Endothelial cell of umbilical vein (primary cell): ENCODE measurements around the gene IQCE. TPM values are rescaled to one million over a fixed set of nuclear protein-coding genes. Genes with fewer than 3 reads are reported as not detected.

Experiments used
- BruUV-seq: library from RNA; stranded (reverse); fragments of 400-500 nt; replicated peaks from 2 replicates; lab custom pipeline; 2021; lab: Mats Ljungman, UMichigan
- CTCF ChIA-PET: fragments of 300-600, 350-600 bp; sonication (Branson Sonifier 250); formaldehyde crosslinking; loops from one replicate; lab custom pipeline; 2021; ENCODE audit warnings: antibody characterized with exemption, inconsistent platforms; lab: Charles Lee
- POLR2A ChIA-PET: fragments of 300-600, 350-600 bp; sonication (Branson Sonifier 250); formaldehyde crosslinking; loops from one replicate; lab custom pipeline; 2021; ENCODE audit warnings: antibody characterized with exemption, inconsistent platforms; lab: Charles Lee
- DNase-seq: peaks from one replicate; pipeline ENCODE4 v3.0.0-alpha.2; 2011; ENCODE audit warnings: low read depth, low spot score
- FAIRE-seq: peaks from 2 replicates; lab custom pipeline; 2011; peaks lifted over from hg19 to GRCh38; lab: Jason Lieb, UNC
- H2AFZ ChIP-seq: 2 replicates; pipeline ENCODE4 v1.6.0; 2012; ENCODE audit warnings: low read depth, low read length, control low read depth, inconsistent platforms
- H3K27ac ChIP-seq: 2 replicates; pipeline ENCODE4 v1.5.1; 2011; ENCODE audit warnings: low read depth, mild to moderate bottlenecking, control low read depth, low read length, moderate library complexity; ENCODE audit not compliant: insufficient read depth
- H3K27me3 ChIP-seq, 2 experiments: 2 replicates each; pipeline versions ENCODE4 v1.6.0 to v1.6.1; 2011; ENCODE audit warnings: low read length in 2 of 2, mixed read lengths in 1 of 2; ENCODE audit not compliant: control insufficient read depth in 2 of 2, insufficient read depth in 2 of 2
- H3K36me3 ChIP-seq, 2 experiments: 2 replicates in 1 of 2; 3 replicates in 1 of 2; pipeline ENCODE4 v1.5.1; 2011; ENCODE audit warnings: low read length in 2 of 2, mild to moderate bottlenecking in 1 of 2, moderate library complexity in 1 of 2; ENCODE audit not compliant: control insufficient read depth in 2 of 2, insufficient read depth in 2 of 2; ENCODE audit errors: extremely low read depth in 1 of 2
- H3K4me1 ChIP-seq: 3 replicates; pipeline ENCODE4 v1.5.1; 2011; ENCODE audit warnings: mild to moderate bottlenecking, low read length; ENCODE audit not compliant: control insufficient read depth, insufficient read depth; ENCODE audit errors: extremely low read depth
- H3K4me2 ChIP-seq: 2 replicates; pipeline ENCODE4 v1.6.1; 2011; ENCODE audit warnings: low read length, control low read depth, mixed read lengths; ENCODE audit not compliant: insufficient read depth
- H3K4me3 ChIP-seq, 3 experiments: fragments of 200-600 bp in 1 of 3; sonication (generic), shearing (Covaris generic) in 1 of 3; replicated peaks in 1 of 3; 2 replicates each; pipeline ENCODE4 v1.5.1; 2011 to 2016; ENCODE audit warnings: control low read depth in 3 of 3, low read length in 3 of 3, mild to moderate bottlenecking in 2 of 3, inconsistent platforms in 1 of 3, low read depth in 1 of 3, moderate library complexity in 1 of 3; ENCODE audit not compliant: insufficient read depth in 1 of 3
- H3K79me2 ChIP-seq: 2 replicates; pipeline ENCODE4 v1.6.0; 2012; ENCODE audit warnings: low read length, inconsistent platforms; ENCODE audit not compliant: control insufficient read depth, insufficient read depth
- H3K9ac ChIP-seq: replicated peaks from 2 replicates; pipeline ENCODE3; 2011; ENCODE audit warnings: low read length, control low read depth; ENCODE audit not compliant: insufficient read depth; ENCODE audit errors: extremely low read depth
- H3K9me1 ChIP-seq: replicated peaks from 3 replicates; pipeline ENCODE4 v1.6.0; 2011; ENCODE audit warnings: mild to moderate bottlenecking, low read length; ENCODE audit not compliant: control insufficient read depth, insufficient read depth; ENCODE audit errors: extremely low read depth
- H3K9me3 ChIP-seq: replicated peaks from 2 replicates; pipeline ENCODE4 v1.5.1; 2012; ENCODE audit warnings: low read length, inconsistent platforms; ENCODE audit not compliant: control insufficient read depth, insufficient read depth
- H4K20me1 ChIP-seq: replicated peaks from 2 replicates; pipeline ENCODE3; 2011; ENCODE audit warnings: mild to moderate bottlenecking, low read length; ENCODE audit not compliant: control insufficient read depth, insufficient read depth; ENCODE audit errors: extremely low read depth
- EZH2 ChIP-seq: IDR thresholded peaks from 2 replicates; pipeline ENCODE4 v1.6.1; 2012; ENCODE audit warnings: borderline replicate concordance, low read depth, mild to moderate bottlenecking, moderate library complexity, low read length, inconsistent platforms; ENCODE audit not compliant: severe bottlenecking
- FOS ChIP-seq: IDR thresholded peaks from 2 replicates; pipeline ENCODE4 v1.6.1; 2011; ENCODE audit warnings: mild to moderate bottlenecking, low read length, moderate library complexity, borderline replicate concordance; ENCODE audit not compliant: insufficient read depth
- GATA2 ChIP-seq: IDR thresholded peaks from 2 replicates; pipeline ENCODE4 v1.7.0; 2011; ENCODE audit warnings: low read depth, mild to moderate bottlenecking, moderate library complexity, mixed read lengths, low read length; ENCODE audit not compliant: insufficient read length, insufficient read depth
- JUN ChIP-seq: IDR thresholded peaks from 2 replicates; pipeline ENCODE4 v1.6.1; 2011; ENCODE audit warnings: borderline replicate concordance, low read depth; ENCODE audit not compliant: insufficient read length, insufficient read depth
- MYC ChIP-seq: IDR thresholded peaks from one replicate; pipeline ENCODE4 v1.6.1; 2011; ENCODE audit warnings: mild to moderate bottlenecking, low read depth, low read length
- POLR2A ChIP-seq: IDR thresholded peaks from 2 replicates; pipeline ENCODE4 v1.6.1; 2012; ENCODE audit warnings: low read depth, mild to moderate bottlenecking, control low read depth, low read length
- POLR2AphosphoS5 ChIP-seq: IDR thresholded peaks from 2 replicates; pipeline ENCODE4 v1.6.1; 2012; ENCODE audit warnings: low read depth, mild to moderate bottlenecking, control low read depth, low read length, moderate library complexity; ENCODE audit not compliant: insufficient read depth
- dilution Hi-C: fragments of 300-500 bp; cut with MboI; formaldehyde crosslinking; loops from one replicate; pipeline ENCODE4 v1.15.0; 2019; ENCODE audit warnings: low sequenced_read_pairs; ENCODE audit not compliant: extremely low pct_ligation_motif_present
- intact Hi-C: fragments of 100-400 bp; cut with micrococcal nuclease; formaldehyde crosslinking; loops from one replicate; pipeline ENCODE4 v1.10.0; 2022
- polyA plus RNA-seq, 4 experiments: library from polyadenylated mRNA; depleted of rRNA in 3 of 4; stranded (reverse) in 3 of 4; unstranded in 1 of 4; fragments of >200 nt; gene quantifications; 2 replicates each; pipeline versions ENCODE4 v1.2.1 to v1.2.3, GENCODE V29; 2011 to 2012; ENCODE audit warnings: missing spikeins in 1 of 4
- total RNA-seq: library from RNA; stranded (reverse); gene quantifications from 2 replicates; pipeline ENCODE4 v1.2.3, GENCODE V29; 2021
- TF ChIP-seq, protein P1 (sequence below), 2 donors: IDR thresholded peaks; 1 replicate in 1 of 2; 2 replicates in 1 of 2; pipeline ENCODE4 v1.5.1; 2011; ENCODE audit warnings: low read length in 2 of 2, mild to moderate bottlenecking in 2 of 2, moderate library complexity in 2 of 2, control low read depth in 1 of 2, inconsistent platforms in 1 of 2, low read depth in 1 of 2; ENCODE audit not compliant: insufficient read depth in 1 of 2; ENCODE audit errors: extremely low read depth in 1 of 2
- TF ChIP-seq, protein P2 (sequence below): IDR thresholded peaks from 2 replicates; pipeline ENCODE4 v1.6.1; 2011; ENCODE audit not compliant: insufficient read depth, insufficient read length

Gene IQCE
- total and polyA plus RNA-seq, 2 donors (not counting 3 experiments of a cell fraction or from before 2014, with no cell fraction given), result 4.9 to 14.5 TPM

- Histone ChIP-seq H3K9ac (no peak overlapping the region), H3K36me3 (no peaks in the 10 kb centered on the region), H3K9me3 (no peaks in the 10 kb centered on the region), H3K9me1 (no peaks in the 10 kb centered on the region), H3K4me3 (no peak overlapping the region), H3K79me2 (no peaks in the 10 kb centered on the region), H4K20me1 (no peaks in the 10 kb centered on the region), H3K27ac (no peak overlapping the region), H3K27me3 (no peaks in the 10 kb centered on the region), H3K4me1 (peaks cover 20% of the 10 kb centered on the region), H3K4me2 (no peak overlapping the region), H2AFZ (no peak overlapping the region)
- FAIRE-seq, result no peak
- POLR2A ChIA-PET, result interaction anchor here (0.6 kb wide), 2 partner anchors 9 to 52 kb away, joined by 3 read pairs; no protein-coding TSS in a partner anchor
- TF ChIP-seq, protein P1, sequence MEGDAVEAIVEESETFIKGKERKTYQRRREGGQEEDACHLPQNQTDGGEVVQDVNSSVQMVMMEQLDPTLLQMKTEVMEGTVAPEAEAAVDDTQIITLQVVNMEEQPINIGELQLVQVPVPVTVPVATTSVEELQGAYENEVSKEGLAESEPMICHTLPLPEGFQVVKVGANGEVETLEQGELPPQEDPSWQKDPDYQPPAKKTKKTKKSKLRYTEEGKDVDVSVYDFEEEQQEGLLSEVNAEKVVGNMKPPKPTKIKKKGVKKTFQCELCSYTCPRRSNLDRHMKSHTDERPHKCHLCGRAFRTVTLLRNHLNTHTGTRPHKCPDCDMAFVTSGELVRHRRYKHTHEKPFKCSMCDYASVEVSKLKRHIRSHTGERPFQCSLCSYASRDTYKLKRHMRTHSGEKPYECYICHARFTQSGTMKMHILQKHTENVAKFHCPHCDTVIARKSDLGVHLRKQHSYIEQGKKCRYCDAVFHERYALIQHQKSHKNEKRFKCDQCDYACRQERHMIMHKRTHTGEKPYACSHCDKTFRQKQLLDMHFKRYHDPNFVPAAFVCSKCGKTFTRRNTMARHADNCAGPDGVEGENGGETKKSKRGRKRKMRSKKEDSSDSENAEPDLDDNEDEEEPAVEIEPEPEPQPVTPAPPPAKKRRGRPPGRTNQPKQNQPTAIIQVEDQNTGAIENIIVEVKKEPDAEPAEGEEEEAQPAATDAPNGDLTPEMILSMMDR (IDR thresholded peaks at IDR 0.05; ENCODE audit: extremely low read depth in 1 of 2, insufficient read depth in 1 of 2, low read depth in 1 of 2, low read length in 2 of 2), result no peak
- TF ChIP-seq FOS (no peak), MYC (no peak), JUN (no peak), EZH2 (no peak), POLR2AphosphoS5 (no peak), POLR2A (no peak), GATA2 (no peak)
- TF ChIP-seq, protein P2, sequence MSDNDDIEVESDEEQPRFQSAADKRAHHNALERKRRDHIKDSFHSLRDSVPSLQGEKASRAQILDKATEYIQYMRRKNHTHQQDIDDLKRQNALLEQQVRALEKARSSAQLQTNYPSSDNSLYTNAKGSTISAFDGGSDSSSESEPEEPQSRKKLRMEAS, result no peak
- intact Hi-C loops (no loop called here), dilution Hi-C loops (no loop called here)
- CTCF ChIA-PET, result interaction anchor here (1.0 to 2.3 kb wide), 3 partner anchors 13 to 59 kb away, joined by 3 to 25 read pairs (median 5); no protein-coding TSS in a partner anchor
- no TSS peak for BruUV-seq
- DNase-seq, result peak; percentile 16
Observed at GRCh38 chr7:2621948-2622640, 63.3 kb downstream of the IQCE start.
